Left renal cortex interstitium (tissue), 4 donors: ENCODE results near the gene GPR37. TPM values are rescaled to one million over a fixed set of nuclear protein-coding genes. Genes with fewer than 3 reads are reported as not detected.

ENCODE experiments used
- DNase-seq, 4 donors: peaks; one replicate each; pipeline ENCODE4 v3.0.0-alpha.2; 2013; ENCODE audit warnings: low read depth in 4 of 4, low spot score in 2 of 4, missing footprints in 1 of 4
- polyA plus RNA-seq, 4 donors: library from polyadenylated mRNA; unstranded; fragments of 120-200 nt; gene quantifications; one replicate each; pipeline ENCODE4 v1.2.1, GENCODE V29; 2013; ENCODE audit not compliant: insufficient read length in 4 of 4

GPR37 gene
- polyA plus RNA-seq, 4 donors: 1.2 to 2.1 (median 1.6) TPM

- DNase-seq: no peak
Observed at GRCh38 chr7:124737760-124738300, 27.8 kb downstream of the GPR37 start.

- DNase-seq: no peak
Observed at GRCh38 chr7:124728610-124729009, 37.0 kb downstream of the GPR37 start.

- DNase-seq: no peak
Observed at GRCh38 chr7:124724507-124725192, 40.9 kb downstream of the GPR37 start.

- no peak for DNase-seq
Observed at GRCh38 chr7:124724079-124724478, 41.5 kb downstream of the GPR37 start.

GRCh38 chr7:124723012-124723411 lies 42.6 kb downstream of the GPR37 start:
- DNase-seq: no peak

- no peak for DNase-seq
Observed at GRCh38 chr7:124722292-124722691, 43.3 kb downstream of the GPR37 start.

GRCh38 chr7:124720195-124720594 lies 45.4 kb downstream of the GPR37 start:
- no peak for DNase-seq

GRCh38 chr7:124718032-124718766 lies 47.4 kb downstream of the GPR37 start:
- no peak for DNase-seq

GRCh38 chr7:124716894-124717293 lies 48.7 kb downstream of the GPR37 start:
- no peak for DNase-seq

- no peak for DNase-seq
Observed at GRCh38 chr7:124713086-124713485, 52.5 kb downstream of the GPR37 start.

GRCh38 chr7:124712017-124712416 lies 53.6 kb downstream of the GPR37 start:
- no peak for DNase-seq

- no peak for DNase-seq
Observed at GRCh38 chr7:124702385-124702784, 63.2 kb downstream of the GPR37 start.

GRCh38 chr7:124701955-124702354 lies 63.6 kb downstream of the GPR37 start:
- DNase-seq: no peak

- no peak for DNase-seq
Observed at GRCh38 chr7:124700655-124701054, 64.9 kb downstream of the GPR37 start.

GRCh38 chr7:124698964-124699363 lies 66.6 kb downstream of the GPR37 start:
- no peak for DNase-seq

GRCh38 chr7:124697746-124698145 lies 67.8 kb downstream of the GPR37 start:
- DNase-seq: no peak

Other genes starting within 250 kb of the GPR37 start
- 10 to 100 TPM; 37.5 to 54.1 (median 40.7) TPM for gene POT1, start 164.0 kb upstream of the GPR37 start, polyA plus RNA-seq